Choroid plexus epithelial cell (primary cell): ENCODE measurements around the gene ADAT2.

Experiments
- DNase-seq: peaks from one replicate; pipeline ENCODE4 v3.0.0-alpha.2; 2010; ENCODE audit warnings: low read depth
- H3K4me3 ChIP-seq: 2 replicates; pipeline ENCODE4 v1.5.1; 2011; ENCODE audit warnings: low read depth, mild to moderate bottlenecking, control low read depth, low read length, moderate library complexity
- TF ChIP-seq, protein P1 (sequence below): conservative IDR thresholded peaks from 2 replicates; pipeline ENCODE4 v1.5.1; 2011; ENCODE audit warnings: low read depth, mild to moderate bottlenecking, control low read depth, inconsistent platforms, low read length, moderate library complexity

ADAT2 gene

GRCh38 chr6:143441680-143442545, 8.6 kb downstream of the ADAT2 start:
- H3K4me3 ChIP-seq = no peak overlapping the region
- TF ChIP-seq, protein P1, sequence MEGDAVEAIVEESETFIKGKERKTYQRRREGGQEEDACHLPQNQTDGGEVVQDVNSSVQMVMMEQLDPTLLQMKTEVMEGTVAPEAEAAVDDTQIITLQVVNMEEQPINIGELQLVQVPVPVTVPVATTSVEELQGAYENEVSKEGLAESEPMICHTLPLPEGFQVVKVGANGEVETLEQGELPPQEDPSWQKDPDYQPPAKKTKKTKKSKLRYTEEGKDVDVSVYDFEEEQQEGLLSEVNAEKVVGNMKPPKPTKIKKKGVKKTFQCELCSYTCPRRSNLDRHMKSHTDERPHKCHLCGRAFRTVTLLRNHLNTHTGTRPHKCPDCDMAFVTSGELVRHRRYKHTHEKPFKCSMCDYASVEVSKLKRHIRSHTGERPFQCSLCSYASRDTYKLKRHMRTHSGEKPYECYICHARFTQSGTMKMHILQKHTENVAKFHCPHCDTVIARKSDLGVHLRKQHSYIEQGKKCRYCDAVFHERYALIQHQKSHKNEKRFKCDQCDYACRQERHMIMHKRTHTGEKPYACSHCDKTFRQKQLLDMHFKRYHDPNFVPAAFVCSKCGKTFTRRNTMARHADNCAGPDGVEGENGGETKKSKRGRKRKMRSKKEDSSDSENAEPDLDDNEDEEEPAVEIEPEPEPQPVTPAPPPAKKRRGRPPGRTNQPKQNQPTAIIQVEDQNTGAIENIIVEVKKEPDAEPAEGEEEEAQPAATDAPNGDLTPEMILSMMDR = no peak
- peak; percentile 22 for DNase-seq

DNA sequence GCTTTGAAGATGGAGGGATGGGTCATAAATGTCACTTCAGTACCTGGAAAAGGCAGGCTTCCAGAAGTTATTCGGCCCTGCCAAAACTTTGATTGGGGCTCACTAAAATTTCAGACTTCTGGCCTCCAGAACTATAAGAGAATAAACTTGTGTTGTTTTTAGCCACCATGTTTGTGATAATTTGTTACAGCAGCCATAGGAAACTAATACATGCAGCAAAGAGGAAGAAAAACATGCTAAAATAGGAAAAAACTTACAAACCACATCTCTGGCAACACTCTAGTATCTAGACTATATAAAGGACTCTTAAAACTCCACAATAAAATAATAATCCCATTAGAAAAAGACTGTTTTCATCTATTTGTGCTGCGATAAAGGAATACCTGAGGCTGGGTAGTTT, 9.5 kb downstream of the ADAT2 start:
- no peak overlapping the region for H3K4me3 ChIP-seq
- TF ChIP-seq, protein P1 = no peak

GRCh38 chr6:143432588-143432987, 17.9 kb downstream of the ADAT2 start:
- H3K4me3 ChIP-seq = no peak overlapping the region
- TF ChIP-seq, protein P1 = no peak
- DNase-seq = no peak

More for the DNA sequence above, 9.5 kb downstream of the ADAT2 start:
- DNase-seq = no peak

DNA sequence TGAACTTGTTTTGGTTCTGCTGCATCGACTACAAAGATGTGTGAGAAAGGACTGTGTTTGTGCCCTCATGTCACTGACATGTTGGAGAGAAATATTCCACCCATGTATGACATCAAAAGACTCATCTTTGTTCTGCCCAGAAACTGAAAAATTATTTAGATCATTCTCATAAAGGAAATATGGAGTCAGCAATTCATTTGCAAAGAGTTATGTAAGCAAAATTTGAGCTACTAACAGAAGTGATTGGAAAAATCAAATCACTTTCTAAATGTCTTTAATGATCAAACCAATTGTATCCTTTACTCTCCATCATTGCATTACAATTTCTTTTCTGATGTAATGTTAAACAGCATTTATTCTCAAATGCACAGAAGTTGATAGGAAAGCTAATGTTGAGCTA, 19.3 kb downstream of the ADAT2 start:
- DNase-seq = no peak
- TF ChIP-seq, protein P1 = no peak
- no peak overlapping the region for H3K4me3 ChIP-seq

GRCh38 chr6:143429970-143430369, 20.5 kb downstream of the ADAT2 start:
- H3K4me3 ChIP-seq = no peak overlapping the region
- no peak for DNase-seq
- TF ChIP-seq, protein P1 = no peak

GRCh38 chr6:143427109-143427817, 23.2 kb downstream of the ADAT2 start:
- no peak overlapping the region for H3K4me3 ChIP-seq
- TF ChIP-seq, protein P1 = peak; percentile 100
- DNase-seq = peak; percentile 90
